Inferior parietal cortex (tissue), 1 donor: ENCODE data around the gene PGLYRP2.

ENCODE experiments used
- DNase-seq: peaks from one replicate; pipeline ENCODE4 v3.0.0-alpha.2; 2016; ENCODE audit errors: extremely low spot score

Gene PGLYRP2

GRCh38 chr19:15455996-15456395 is 23.3 kb downstream of the PGLYRP2 start:
- DNase-seq = no peak

GRCh38 chr19:15453906-15454860 is 25.1 kb downstream of the PGLYRP2 start:
- DNase-seq = no peak

GRCh38 chr19:15453091-15453578 is 26.2 kb downstream of the PGLYRP2 start:
- no peak for DNase-seq

GRCh38 chr19:15452111-15453047 is 26.9 kb downstream of the PGLYRP2 start:
- peak; percentile 15 for DNase-seq

- no peak for DNase-seq
Measured at GRCh38 chr19:15450528-15450890, 28.8 kb downstream of the PGLYRP2 start.

- DNase-seq = peak; percentile 54
Measured at GRCh38 chr19:15449620-15450527, 29.4 kb downstream of the PGLYRP2 start, which contains the start of gene WIZ. Gene WIZ, minus strand, starts transcription at chr19:15449956. Its CDS starts 1,649 bp downstream, at chr19:15448307.

- DNase-seq = no peak
Measured at GRCh38 chr19:15448778-15449619, 30.3 kb downstream of the PGLYRP2 start.

GRCh38 chr19:15448044-15448777 is 31.1 kb downstream of the PGLYRP2 start:
- DNase-seq = no peak

GRCh38 chr19:15447057-15447456 is 32.2 kb downstream of the PGLYRP2 start:
- no peak for DNase-seq

GRCh38 chr19:15445807-15446376 is 33.4 kb downstream of the PGLYRP2 start:
- no peak for DNase-seq

GRCh38 chr19:15445227-15445605 is 34.1 kb downstream of the PGLYRP2 start:
- DNase-seq = no peak

GRCh38 chr19:15444505-15445226 is 34.6 kb downstream of the PGLYRP2 start:
- no peak for DNase-seq

- DNase-seq = no peak
Measured at GRCh38 chr19:15443838-15444237, 35.5 kb downstream of the PGLYRP2 start.

- no peak for DNase-seq
Measured at GRCh38 chr19:15443325-15443724, 36.0 kb downstream of the PGLYRP2 start.

GRCh38 chr19:15442142-15442920 is 37.0 kb downstream of the PGLYRP2 start:
- no peak for DNase-seq

GRCh38 chr19:15441317-15441716 is 38.0 kb downstream of the PGLYRP2 start:
- DNase-seq = no peak

GRCh38 chr19:15439821-15440641 is 39.3 kb downstream of the PGLYRP2 start:
- DNase-seq = no peak
